ENCODE measurements around the gene CADPS2.

GRCh38 chr7:122312789-122313188, 573.5 kb downstream of the CADPS2 start:
- no peak for TF ChIP-seq CTCF (conservative IDR thresholded peaks at IDR 0.05; ENCODE audit: low read length)
- no peak for TF ChIP-seq EZH2phosphoT487 (IDR thresholded peaks at IDR 0.05; ENCODE audit: borderline replicate concordance, low read depth, low read length)
